SK-N-SH (cell line): Measurements from ENCODE around the gene PASK.

ENCODE experiments used
- SIN3A ChIP-seq: IDR thresholded peaks from 2 replicates; pipeline ENCODE4 v1.6.1; 2012; ENCODE audit warnings: low read depth, mild to moderate bottlenecking, low read length, moderate library complexity, borderline replicate concordance
- SMC3 ChIP-seq: IDR thresholded peaks from 2 replicates; pipeline ENCODE4 v1.6.1; 2012; ENCODE audit warnings: low read depth, low read length, improper control_type of control experiment
- TF ChIP-seq, protein P1 (sequence below): fragments of 200-600 bp; sonication (generic); IDR thresholded peaks from 2 replicates; pipeline ENCODE4 v1.6.1; 2017; ENCODE audit warnings: antibody characterized with exemption, mild to moderate bottlenecking, moderate library complexity

DNA sequence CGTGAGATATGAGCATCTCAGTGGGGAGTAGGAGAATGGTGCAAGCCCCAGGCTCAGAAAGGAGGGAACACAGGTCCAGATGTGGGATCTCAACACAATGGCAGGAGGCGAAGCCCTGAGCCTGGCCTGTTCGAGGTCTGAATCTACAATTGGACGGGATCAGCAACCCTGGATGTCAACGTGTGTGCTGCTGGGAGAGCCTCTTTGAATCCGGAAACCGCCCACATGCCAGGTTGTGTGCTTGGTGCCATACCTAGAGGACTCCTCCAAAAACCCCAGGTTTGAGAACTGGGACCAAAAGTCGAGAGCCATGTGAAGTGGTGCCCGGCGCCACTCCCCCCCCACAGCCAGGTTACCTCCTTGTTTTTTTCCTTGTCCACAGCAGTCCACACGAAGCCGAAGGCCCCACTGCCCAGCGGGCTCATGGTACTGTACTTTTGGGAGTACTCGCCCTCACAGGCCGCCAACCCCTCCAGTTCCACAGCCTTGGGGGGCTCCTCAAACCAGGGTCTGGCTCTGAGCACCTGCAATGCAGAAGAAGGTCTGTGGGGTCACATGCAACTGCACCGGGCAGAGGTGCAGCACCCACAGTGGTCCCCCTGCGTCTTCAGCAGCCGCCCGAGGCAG, 26.8 kb downstream of the PASK start:
- TF ChIP-seq SMC3 (no peak), SIN3A (no peak)
- TF ChIP-seq, protein P1, sequence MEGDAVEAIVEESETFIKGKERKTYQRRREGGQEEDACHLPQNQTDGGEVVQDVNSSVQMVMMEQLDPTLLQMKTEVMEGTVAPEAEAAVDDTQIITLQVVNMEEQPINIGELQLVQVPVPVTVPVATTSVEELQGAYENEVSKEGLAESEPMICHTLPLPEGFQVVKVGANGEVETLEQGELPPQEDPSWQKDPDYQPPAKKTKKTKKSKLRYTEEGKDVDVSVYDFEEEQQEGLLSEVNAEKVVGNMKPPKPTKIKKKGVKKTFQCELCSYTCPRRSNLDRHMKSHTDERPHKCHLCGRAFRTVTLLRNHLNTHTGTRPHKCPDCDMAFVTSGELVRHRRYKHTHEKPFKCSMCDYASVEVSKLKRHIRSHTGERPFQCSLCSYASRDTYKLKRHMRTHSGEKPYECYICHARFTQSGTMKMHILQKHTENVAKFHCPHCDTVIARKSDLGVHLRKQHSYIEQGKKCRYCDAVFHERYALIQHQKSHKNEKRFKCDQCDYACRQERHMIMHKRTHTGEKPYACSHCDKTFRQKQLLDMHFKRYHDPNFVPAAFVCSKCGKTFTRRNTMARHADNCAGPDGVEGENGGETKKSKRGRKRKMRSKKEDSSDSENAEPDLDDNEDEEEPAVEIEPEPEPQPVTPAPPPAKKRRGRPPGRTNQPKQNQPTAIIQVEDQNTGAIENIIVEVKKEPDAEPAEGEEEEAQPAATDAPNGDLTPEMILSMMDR: no peak
